Measurements from ENCODE around the gene NRIP1. TPM values are rescaled to one million over a fixed set of nuclear protein-coding genes. Genes with fewer than 3 reads are reported as not detected.
A peak's percentile ranks its signal among the peaks of the same experiment; 100 is the strongest.

NRIP1 gene, protein sequence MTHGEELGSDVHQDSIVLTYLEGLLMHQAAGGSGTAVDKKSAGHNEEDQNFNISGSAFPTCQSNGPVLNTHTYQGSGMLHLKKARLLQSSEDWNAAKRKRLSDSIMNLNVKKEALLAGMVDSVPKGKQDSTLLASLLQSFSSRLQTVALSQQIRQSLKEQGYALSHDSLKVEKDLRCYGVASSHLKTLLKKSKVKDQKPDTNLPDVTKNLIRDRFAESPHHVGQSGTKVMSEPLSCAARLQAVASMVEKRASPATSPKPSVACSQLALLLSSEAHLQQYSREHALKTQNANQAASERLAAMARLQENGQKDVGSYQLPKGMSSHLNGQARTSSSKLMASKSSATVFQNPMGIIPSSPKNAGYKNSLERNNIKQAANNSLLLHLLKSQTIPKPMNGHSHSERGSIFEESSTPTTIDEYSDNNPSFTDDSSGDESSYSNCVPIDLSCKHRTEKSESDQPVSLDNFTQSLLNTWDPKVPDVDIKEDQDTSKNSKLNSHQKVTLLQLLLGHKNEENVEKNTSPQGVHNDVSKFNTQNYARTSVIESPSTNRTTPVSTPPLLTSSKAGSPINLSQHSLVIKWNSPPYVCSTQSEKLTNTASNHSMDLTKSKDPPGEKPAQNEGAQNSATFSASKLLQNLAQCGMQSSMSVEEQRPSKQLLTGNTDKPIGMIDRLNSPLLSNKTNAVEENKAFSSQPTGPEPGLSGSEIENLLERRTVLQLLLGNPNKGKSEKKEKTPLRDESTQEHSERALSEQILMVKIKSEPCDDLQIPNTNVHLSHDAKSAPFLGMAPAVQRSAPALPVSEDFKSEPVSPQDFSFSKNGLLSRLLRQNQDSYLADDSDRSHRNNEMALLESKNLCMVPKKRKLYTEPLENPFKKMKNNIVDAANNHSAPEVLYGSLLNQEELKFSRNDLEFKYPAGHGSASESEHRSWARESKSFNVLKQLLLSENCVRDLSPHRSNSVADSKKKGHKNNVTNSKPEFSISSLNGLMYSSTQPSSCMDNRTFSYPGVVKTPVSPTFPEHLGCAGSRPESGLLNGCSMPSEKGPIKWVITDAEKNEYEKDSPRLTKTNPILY (N-terminal part only)
- polyA plus RNA-seq: 21.7 TPM

GRCh38 chr21:15064576-15065391 lies at the start of gene NRIP1:
Gene NRIP1, minus strand, starts transcription at chr21:15065000. Its CDS starts 96,808 bp downstream, at chr21:14968192.
- Mint-ChIP-seq H3K9me3 (no peaks in the 10 kb centered on the region), H3K36me3 (no peaks in the 10 kb centered on the region), H3K27ac (peak within 1 kb of the TSS; percentile 96 to 99 (median 96)), H3K27me3 (peaks cover 6% of the 10 kb centered on the region), H3K4me3 (peak within 1 kb of the TSS; percentile 93 to 100 (median 96)), H3K4me1 (peaks cover 29 to 47% (median 38%) of the 10 kb centered on the region in 3 donors)

DNA sequence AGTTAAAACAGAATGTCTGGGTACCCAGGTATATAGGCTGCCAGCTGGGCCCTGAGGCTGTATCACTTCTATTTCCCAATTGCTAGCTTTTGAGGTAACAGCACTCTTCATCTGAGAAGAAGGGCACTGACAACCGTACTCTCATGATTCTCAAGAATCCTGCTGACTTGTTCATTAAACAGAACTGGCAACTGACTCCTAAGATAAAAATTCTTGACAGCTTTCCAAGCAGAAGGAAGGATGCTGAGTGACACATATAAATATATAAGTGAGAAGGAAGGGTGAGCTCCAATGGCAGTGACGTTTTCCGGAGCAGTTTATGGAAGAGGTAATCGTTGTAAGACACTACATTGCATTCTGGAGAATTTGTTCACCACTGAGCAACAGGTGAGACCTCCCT lies 48.1 kb upstream of the NRIP1 start:
- peaks cover 6% of the 10 kb centered on the region for H3K27me3 Mint-ChIP-seq
- no peak overlapping the region for H3K4me3 Mint-ChIP-seq
- H3K36me3 Mint-ChIP-seq: no peaks in the 10 kb centered on the region

GRCh38 chr21:15108801-15109200 lies 44.0 kb upstream of the NRIP1 start:
- no peaks in the 10 kb centered on the region for H3K9me3 Mint-ChIP-seq
- no peaks in the 10 kb centered on the region for H3K36me3 Mint-ChIP-seq
- no peak overlapping the region for H3K4me3 Mint-ChIP-seq
- H3K4me1 Mint-ChIP-seq: no peaks in the 10 kb centered on the region
- no peak overlapping the region for H3K27ac Mint-ChIP-seq
- peaks cover 5% of the 10 kb centered on the region for H3K27me3 Mint-ChIP-seq

More for the DNA sequence above, 48.1 kb upstream of the NRIP1 start:
- no peak overlapping the region for H3K27ac Mint-ChIP-seq
- no peaks in the 10 kb centered on the region for H3K9me3 Mint-ChIP-seq
- no peaks in the 10 kb centered on the region for H3K4me1 Mint-ChIP-seq

- Mint-ChIP-seq H3K36me3 (no peaks in the 10 kb centered on the region), H3K9me3 (no peaks in the 10 kb centered on the region), H3K27me3 (peaks cover 2% of the 10 kb centered on the region), H3K27ac (no peak overlapping the region), H3K4me1 (no peaks in the 10 kb centered on the region), H3K4me3 (no peak overlapping the region)
Measured at GRCh38 chr21:15104470-15104869, 39.7 kb upstream of the NRIP1 start.

GRCh38 chr21:15098908-15099307 lies 34.1 kb upstream of the NRIP1 start:
- H3K9me3 Mint-ChIP-seq: no peaks in the 10 kb centered on the region
- H3K4me1 Mint-ChIP-seq: no peaks in the 10 kb centered on the region
- H3K4me3 Mint-ChIP-seq: no peak overlapping the region
- peak overlapping the region in 1 of 3 donors; percentile 15 for H3K27ac Mint-ChIP-seq
- no peaks in the 10 kb centered on the region for H3K36me3 Mint-ChIP-seq
- H3K27me3 Mint-ChIP-seq: no peaks in the 10 kb centered on the region

GRCh38 chr21:15098181-15098580 lies 33.4 kb upstream of the NRIP1 start:
- Mint-ChIP-seq H3K4me3 (no peak overlapping the region), H3K9me3 (no peaks in the 10 kb centered on the region), H3K27me3 (no peaks in the 10 kb centered on the region), H3K27ac (no peak overlapping the region), H3K36me3 (no peaks in the 10 kb centered on the region), H3K4me1 (no peaks in the 10 kb centered on the region)

GRCh38 chr21:15097580-15097979 lies 32.8 kb upstream of the NRIP1 start:
- Mint-ChIP-seq H3K27ac (no peak overlapping the region), H3K27me3 (no peaks in the 10 kb centered on the region), H3K36me3 (no peaks in the 10 kb centered on the region), H3K9me3 (no peaks in the 10 kb centered on the region), H3K4me3 (no peak overlapping the region), H3K4me1 (no peaks in the 10 kb centered on the region)

DNA sequence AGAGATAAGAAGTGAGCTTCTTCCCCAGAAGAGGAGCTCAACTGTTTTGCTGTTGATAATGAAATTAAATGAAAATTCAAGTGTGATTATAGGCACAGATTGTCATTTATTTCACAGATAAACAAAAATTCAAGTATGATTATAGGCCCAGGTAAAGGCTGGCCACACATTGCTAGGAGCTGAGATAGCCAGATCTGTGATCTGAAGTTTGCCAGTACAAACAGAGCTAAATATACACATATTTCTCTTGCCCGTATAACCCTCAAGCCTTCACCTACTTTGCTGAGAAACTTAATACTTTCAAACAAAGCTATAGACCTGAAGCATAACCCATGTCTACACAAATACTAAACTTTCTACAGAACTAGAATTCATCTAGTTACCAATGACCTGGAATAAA lies 31.3 kb upstream of the NRIP1 start:
- Mint-ChIP-seq H3K36me3 (no peaks in the 10 kb centered on the region), H3K4me1 (no peaks in the 10 kb centered on the region), H3K9me3 (no peaks in the 10 kb centered on the region), H3K27me3 (no peaks in the 10 kb centered on the region), H3K4me3 (no peak overlapping the region), H3K27ac (no peak overlapping the region)

DNA sequence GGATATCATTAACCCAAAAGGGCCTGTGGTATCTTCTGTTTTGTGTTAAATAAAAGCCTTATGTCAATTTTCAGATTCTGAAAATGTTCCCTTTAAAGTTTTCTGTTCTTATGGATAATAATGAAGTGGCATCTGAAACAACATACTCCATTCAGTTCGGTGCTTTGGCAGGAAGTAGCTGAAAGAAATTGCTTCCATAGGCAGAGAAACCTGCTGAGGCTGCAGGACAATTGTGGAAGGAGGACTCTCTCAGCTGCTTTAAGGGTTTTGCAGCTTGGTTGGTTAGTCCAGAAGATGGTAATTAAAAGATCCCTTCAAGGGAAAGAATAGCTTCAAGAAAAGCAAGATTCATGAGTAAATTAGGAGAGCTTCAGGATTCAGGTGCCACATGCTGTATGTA lies 30.5 kb upstream of the NRIP1 start:
- H3K27ac Mint-ChIP-seq: no peak overlapping the region
- H3K9me3 Mint-ChIP-seq: no peaks in the 10 kb centered on the region
- no peaks in the 10 kb centered on the region for H3K36me3 Mint-ChIP-seq

DNA sequence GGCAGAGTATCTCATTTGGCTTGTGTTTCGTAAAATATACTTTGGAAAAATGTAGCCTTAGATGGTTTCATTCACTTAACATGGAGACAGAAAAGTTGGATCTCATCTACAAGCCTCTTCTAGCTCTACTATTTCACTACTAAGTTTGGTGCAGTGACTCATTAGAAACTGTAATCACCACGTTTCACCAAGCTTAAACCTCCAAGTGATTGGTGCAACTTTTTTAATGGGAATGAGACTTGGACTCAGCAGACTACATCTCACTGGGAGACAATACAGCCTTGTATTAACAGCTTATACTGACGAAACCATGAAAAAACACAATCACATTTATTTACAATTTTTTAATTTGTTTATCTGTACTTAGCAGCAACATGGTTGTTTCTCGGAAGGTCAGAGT lies 29.9 kb upstream of the NRIP1 start:
- H3K9me3 Mint-ChIP-seq: no peaks in the 10 kb centered on the region
- no peaks in the 10 kb centered on the region for H3K27me3 Mint-ChIP-seq
- H3K27ac Mint-ChIP-seq: no peak overlapping the region
- no peaks in the 10 kb centered on the region for H3K36me3 Mint-ChIP-seq
- H3K4me1 Mint-ChIP-seq: no peaks in the 10 kb centered on the region
- H3K4me3 Mint-ChIP-seq: no peak overlapping the region

More for the DNA sequence above, 30.5 kb upstream of the NRIP1 start:
- H3K27me3 Mint-ChIP-seq: no peaks in the 10 kb centered on the region
- H3K4me3 Mint-ChIP-seq: no peak overlapping the region
- H3K4me1 Mint-ChIP-seq: no peaks in the 10 kb centered on the region

- Mint-ChIP-seq H3K9me3 (no peaks in the 10 kb centered on the region), H3K27ac (no peak overlapping the region), H3K4me1 (peaks cover 0 to 3% (median 2%) of the 10 kb centered on the region in 3 donors), H3K27me3 (peaks cover under 1% of the 10 kb centered on the region), H3K36me3 (no peaks in the 10 kb centered on the region), H3K4me3 (no peak overlapping the region)
Measured at GRCh38 chr21:15093216-15093615, 28.4 kb upstream of the NRIP1 start.

GRCh38 chr21:15092745-15093144 lies 27.9 kb upstream of the NRIP1 start:
- H3K9me3 Mint-ChIP-seq: peaks cover 0 to 1% (median 0%) of the 10 kb centered on the region in 3 donors
- no peaks in the 10 kb centered on the region for H3K36me3 Mint-ChIP-seq
- peaks cover 3% of the 10 kb centered on the region for H3K27me3 Mint-ChIP-seq

DNA sequence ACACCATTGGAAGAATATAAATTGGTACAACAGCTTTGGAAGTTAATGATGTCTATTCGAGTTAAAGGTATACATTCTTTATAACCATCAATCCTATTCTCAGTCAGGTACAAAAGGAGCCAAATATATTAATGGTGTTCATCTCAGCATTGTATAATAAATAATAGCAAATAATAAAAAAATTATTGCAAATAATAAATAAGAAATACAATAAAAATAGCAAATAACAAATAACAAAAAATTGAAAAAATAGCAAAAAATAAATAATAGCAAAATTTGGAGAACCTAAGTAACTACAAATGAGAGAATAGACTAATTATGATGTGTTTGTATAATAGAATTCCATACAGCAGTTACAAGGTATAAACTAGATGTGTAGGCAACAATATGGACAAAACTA lies 25.6 kb upstream of the NRIP1 start:
- H3K36me3 Mint-ChIP-seq: no peaks in the 10 kb centered on the region
- H3K9me3 Mint-ChIP-seq: peaks cover 0 to 1% (median 0%) of the 10 kb centered on the region in 3 donors
- peaks cover 2 to 6% (median 5%) of the 10 kb centered on the region in 3 donors for H3K4me1 Mint-ChIP-seq
- peaks cover 3% of the 10 kb centered on the region for H3K27me3 Mint-ChIP-seq
- no peak overlapping the region for H3K4me3 Mint-ChIP-seq
- H3K27ac Mint-ChIP-seq: no peak overlapping the region

More at GRCh38 chr21:15092745-15093144, 27.9 kb upstream of the NRIP1 start:
- Mint-ChIP-seq H3K27ac (no peak overlapping the region), H3K4me1 (peaks cover 2 to 6% (median 5%) of the 10 kb centered on the region in 3 donors), H3K4me3 (no peak overlapping the region)

DNA sequence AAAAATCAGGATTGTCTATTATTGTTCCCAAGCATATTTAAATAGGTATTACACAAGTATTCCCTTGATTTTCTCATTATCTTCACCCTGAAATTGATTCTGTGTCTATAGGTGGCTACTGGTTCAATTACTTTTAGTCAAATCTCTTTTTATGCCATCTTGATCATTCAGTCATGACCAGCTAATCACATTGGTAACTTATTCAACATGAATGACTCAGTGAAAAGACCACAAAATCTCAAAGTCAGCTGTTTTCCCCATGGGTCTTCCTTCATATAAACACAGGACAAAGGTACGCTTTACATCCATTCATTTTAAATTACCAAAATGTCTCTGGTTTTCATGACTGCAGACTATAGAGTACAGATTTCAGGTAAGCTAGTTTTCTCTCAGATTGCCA lies 23.7 kb upstream of the NRIP1 start:
- peaks cover 3% of the 10 kb centered on the region for H3K27me3 Mint-ChIP-seq
- H3K4me1 Mint-ChIP-seq: peaks cover 2 to 6% (median 5%) of the 10 kb centered on the region in 3 donors
- H3K4me3 Mint-ChIP-seq: no peak overlapping the region
- peaks cover 0 to 1% (median 0%) of the 10 kb centered on the region in 3 donors for H3K9me3 Mint-ChIP-seq
- no peaks in the 10 kb centered on the region for H3K36me3 Mint-ChIP-seq
- no peak overlapping the region for H3K27ac Mint-ChIP-seq

Measured in IgD-negative memory B cell (primary cell).